ENCODE measurements around the gene MOCS1. TPM values are rescaled to one million over a fixed set of nuclear protein-coding genes. Genes with fewer than 3 reads are reported as not detected.

MOCS1 gene
- total RNA-seq: 10 to 100 TPM; 26.4 to 61.7 (median 38.4) TPM

DNA sequence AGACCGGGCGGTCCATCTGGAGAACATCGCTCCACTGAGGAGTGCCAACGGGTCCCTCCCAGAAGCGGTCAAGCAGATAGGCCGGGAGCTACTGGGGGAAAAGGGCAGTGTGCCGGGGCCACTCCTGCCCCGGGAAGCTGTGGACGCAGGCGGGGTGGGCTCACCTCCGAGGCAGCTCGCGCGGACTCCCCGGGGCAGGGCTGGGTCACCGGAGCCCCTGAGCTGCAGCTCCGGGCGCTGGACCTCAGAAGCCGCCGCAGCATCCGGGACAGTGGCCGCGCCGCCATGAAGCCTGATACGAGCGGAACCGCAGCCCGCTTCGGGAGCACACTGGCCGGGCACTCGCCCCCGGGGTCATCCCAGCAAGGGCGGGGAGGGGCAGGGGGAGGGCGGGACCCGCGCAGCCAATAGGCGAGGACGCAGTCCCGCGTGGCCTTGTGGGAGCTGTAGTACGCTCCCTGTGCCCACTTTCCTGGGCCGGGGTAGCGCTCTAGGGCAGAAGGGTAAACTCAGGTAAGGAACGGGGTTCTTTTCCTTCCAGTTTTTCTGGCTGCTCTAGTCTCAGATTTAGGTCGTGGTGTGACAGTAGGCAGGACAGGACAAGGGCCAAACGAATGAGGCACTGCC, at the start of gene MOCS1:
MOCS1 (minus strand) TSS at position 332 of the 627 bp plus-strand sequence; CDS start at position 287, 45 bp downstream.
- H3K27ac ChIP-seq: peak within 1 kb of the TSS; percentile 95 to 99 (median 97)
- intact Hi-C loops (cut with DNase I; ENCODE audit: low total_unique reads) (loop anchor here (5.0 to 10.0 kb wide), 3 partner anchors 851 to 1138 kb away; partner anchors contain the start of genes NFYA and OARD1), in situ Hi-C loops (cut with MboI; ENCODE audit: low sequenced_read_pairs in 4 of 4) (no loop called here)
- no peaks in the 10 kb centered on the region for H3K27me3 ChIP-seq
- peaks cover 59 to 63% of the 10 kb centered on the region in 2 donors for H3K4me1 ChIP-seq
- peak; percentile 96 to 97 for TF ChIP-seq POLR2A (IDR thresholded peaks at IDR 0.05)
- TF ChIP-seq, protein P1, sequence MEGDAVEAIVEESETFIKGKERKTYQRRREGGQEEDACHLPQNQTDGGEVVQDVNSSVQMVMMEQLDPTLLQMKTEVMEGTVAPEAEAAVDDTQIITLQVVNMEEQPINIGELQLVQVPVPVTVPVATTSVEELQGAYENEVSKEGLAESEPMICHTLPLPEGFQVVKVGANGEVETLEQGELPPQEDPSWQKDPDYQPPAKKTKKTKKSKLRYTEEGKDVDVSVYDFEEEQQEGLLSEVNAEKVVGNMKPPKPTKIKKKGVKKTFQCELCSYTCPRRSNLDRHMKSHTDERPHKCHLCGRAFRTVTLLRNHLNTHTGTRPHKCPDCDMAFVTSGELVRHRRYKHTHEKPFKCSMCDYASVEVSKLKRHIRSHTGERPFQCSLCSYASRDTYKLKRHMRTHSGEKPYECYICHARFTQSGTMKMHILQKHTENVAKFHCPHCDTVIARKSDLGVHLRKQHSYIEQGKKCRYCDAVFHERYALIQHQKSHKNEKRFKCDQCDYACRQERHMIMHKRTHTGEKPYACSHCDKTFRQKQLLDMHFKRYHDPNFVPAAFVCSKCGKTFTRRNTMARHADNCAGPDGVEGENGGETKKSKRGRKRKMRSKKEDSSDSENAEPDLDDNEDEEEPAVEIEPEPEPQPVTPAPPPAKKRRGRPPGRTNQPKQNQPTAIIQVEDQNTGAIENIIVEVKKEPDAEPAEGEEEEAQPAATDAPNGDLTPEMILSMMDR (IDR thresholded peaks at IDR 0.05 in 4 of 5, conservative IDR thresholded peaks at IDR 0.05 in 1 of 5): no peak
- ATAC-seq (peak; percentile 39 to 63), DNase-seq (peak; percentile 87 to 92)
- no peaks in the 10 kb centered on the region for H3K36me3 ChIP-seq
- H3K4me3 ChIP-seq: peak within 1 kb of the TSS; percentile 80 to 98 (median 94)
- H3K9me3 ChIP-seq: no peaks in the 10 kb centered on the region

- no peak overlapping the region for H3K4me3 ChIP-seq
- no peaks in the 10 kb centered on the region for H3K9me3 ChIP-seq
- no peak overlapping the region for H3K27ac ChIP-seq
- no peaks in the 10 kb centered on the region for H3K36me3 ChIP-seq
- DNase-seq (no peak), ATAC-seq (no peak)
- intact Hi-C loops (cut with DNase I; ENCODE audit: low total_unique reads): loop anchor here (5.0 to 10.0 kb wide), 2 partner anchors 603 to 1041 kb away; partner anchors contain the start of gene LRFN2
- in situ Hi-C loops (cut with MboI; ENCODE audit: low sequenced_read_pairs in 4 of 4): loop anchor here (5.0 to 25.0 kb wide), 7 partner anchors 311 to 1053 kb away; partner anchors contain the start of genes LRFN2 (in 2 of the 4), TSPO2 (in 1 of the 4) and UNC5CL (in 1 of the 4)
- TF ChIP-seq POLR2A (IDR thresholded peaks at IDR 0.05): no peak
- TF ChIP-seq, protein P1 (IDR thresholded peaks at IDR 0.05 in 4 of 5, conservative IDR thresholded peaks at IDR 0.05 in 1 of 5): no peak
- H3K27me3 ChIP-seq: no peaks in the 10 kb centered on the region
- H3K4me1 ChIP-seq: peaks cover 3 to 8% of the 10 kb centered on the region in 2 donors
Measured at GRCh38 chr6:39984051-39984450, 49.8 kb upstream of the MOCS1 start.

GRCh38 chr6:39983193-39983592, 48.9 kb upstream of the MOCS1 start:
- ATAC-seq (no peak), DNase-seq (no peak)
- no peaks in the 10 kb centered on the region for H3K9me3 ChIP-seq
- in situ Hi-C loops (cut with MboI; ENCODE audit: low sequenced_read_pairs in 4 of 4): loop anchor here (5.0 to 25.0 kb wide), 7 partner anchors 312 to 1054 kb away; partner anchors contain the start of genes LRFN2 (in 2 of the 4), TSPO2 (in 1 of the 4) and UNC5CL (in 1 of the 4)
- intact Hi-C loops (cut with DNase I; ENCODE audit: low total_unique reads): loop anchor here (5.0 to 10.0 kb wide), 2 partner anchors 604 to 1042 kb away; partner anchors contain the start of gene LRFN2
- no peak overlapping the region for H3K27ac ChIP-seq
- TF ChIP-seq, protein P1 (IDR thresholded peaks at IDR 0.05 in 4 of 5, conservative IDR thresholded peaks at IDR 0.05 in 1 of 5): no peak
- TF ChIP-seq POLR2A (IDR thresholded peaks at IDR 0.05): no peak
- H3K36me3 ChIP-seq: no peaks in the 10 kb centered on the region
- peaks cover 3 to 8% of the 10 kb centered on the region in 2 donors for H3K4me1 ChIP-seq
- no peaks in the 10 kb centered on the region for H3K27me3 ChIP-seq
- H3K4me3 ChIP-seq: no peak overlapping the region

DNA sequence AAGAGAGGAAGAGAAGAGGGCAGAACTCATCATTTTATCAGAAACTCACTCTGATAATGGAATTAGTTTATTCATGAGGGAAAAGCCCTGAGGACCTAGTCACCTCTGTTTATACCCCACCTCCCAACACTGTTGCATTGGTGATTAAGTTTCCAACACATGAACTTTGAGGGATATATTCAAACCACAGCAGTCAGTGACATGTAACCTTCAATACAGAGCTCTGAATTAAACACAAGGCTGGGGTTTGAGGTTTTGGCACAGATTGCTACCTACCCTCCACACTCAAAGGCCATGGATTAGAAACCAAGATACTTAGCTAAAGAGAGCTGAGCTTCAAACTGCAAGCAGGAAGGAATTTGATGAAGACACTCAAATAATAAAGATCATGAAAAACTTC, 48.5 kb upstream of the MOCS1 start:
- Histone ChIP-seq H3K27me3 (no peaks in the 10 kb centered on the region), H3K9me3 (no peaks in the 10 kb centered on the region), H3K4me1 (peaks cover 3 to 8% of the 10 kb centered on the region in 2 donors), H3K27ac (no peak overlapping the region), H3K36me3 (no peaks in the 10 kb centered on the region), H3K4me3 (no peak overlapping the region)
- in situ Hi-C loops (cut with MboI; ENCODE audit: low sequenced_read_pairs in 4 of 4): loop anchor here (5.0 to 25.0 kb wide), 7 partner anchors 312 to 1055 kb away; partner anchors contain the start of genes LRFN2 (in 2 of the 4), TSPO2 (in 1 of the 4) and UNC5CL (in 1 of the 4)
- ATAC-seq: no peak
- intact Hi-C loops (cut with DNase I; ENCODE audit: low total_unique reads): loop anchor here (5.0 to 10.0 kb wide), 2 partner anchors 605 to 1042 kb away; partner anchors contain the start of gene LRFN2
- no peak for TF ChIP-seq POLR2A (IDR thresholded peaks at IDR 0.05)
- TF ChIP-seq, protein P1 (IDR thresholded peaks at IDR 0.05 in 4 of 5, conservative IDR thresholded peaks at IDR 0.05 in 1 of 5): no peak
- no peak for DNase-seq
